Measurements from ENCODE around the gene LRRC52. TPM values are rescaled to one million over a fixed set of nuclear protein-coding genes. Genes with fewer than 3 reads are reported as not detected.

Gene LRRC52
- total and polyA plus RNA-seq, 2 of the 8 experiments (the other 6 are each of a cell fraction or from before 2014, with no cell fraction given): 0.05 TPM; not detected in 1

DNA sequence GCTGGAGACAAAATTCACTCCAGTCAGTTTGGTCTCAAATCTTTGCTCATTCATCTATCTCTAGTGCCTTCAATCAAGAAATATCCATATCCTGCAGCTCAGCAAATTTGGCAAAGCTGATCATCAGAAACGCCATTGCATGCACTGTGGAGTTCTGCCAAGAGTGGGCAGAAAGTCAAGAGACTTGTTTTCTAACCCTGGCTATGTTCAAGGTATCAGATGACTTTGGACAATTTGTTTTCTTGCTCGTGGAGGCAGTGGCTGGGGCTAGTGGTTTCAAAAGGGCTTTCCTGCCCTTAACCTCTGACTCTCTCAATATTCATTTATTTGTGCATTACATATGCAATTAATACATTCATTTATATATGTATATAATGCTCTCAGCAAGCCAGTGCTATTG, 12.8 kb upstream of the LRRC52 start:
- no peaks in the 10 kb centered on the region for H3K23me2 ChIP-seq (ENCODE audit: low read depth, low read length)
- no peaks in the 10 kb centered on the region for H3K79me2 ChIP-seq (ENCODE audit: control insufficient read depth in 1 of 2, insufficient read depth in 2 of 2, low read length in 2 of 2)
- no peak overlapping the region for H4K91ac ChIP-seq (replicated peaks; ENCODE audit: insufficient read length, low read length)
- 92% methylated on average over 2 of the region's 2 CpGs; no CpG with 5 or more reads in 1 of the 2 experiments for WGBS, 2 experiments (ENCODE audit: extremely low coverage in 1 of 2, insufficient coverage in 1 of 2, insufficient read length in 1 of 2, insufficient replicate concordance in 2 of 2, low coverage in 1 of 2, low lambda C conversion rate in 2 of 2, missing lambda C conversion rate in 1 of 2)
- no peaks in the 10 kb centered on the region for H4K20me1 ChIP-seq (replicated peaks in 1 of 2; ENCODE audit: control insufficient read depth in 1 of 2, insufficient read depth in 2 of 2, low read length in 2 of 2)
- no peak overlapping the region for H4K8ac ChIP-seq (ENCODE audit: extremely low read depth, insufficient read depth, low read length)
- ChIA-PET CTCF (ENCODE audit: partially characterized antibody) (no interaction called here), POLR2A (ENCODE audit: partially characterized antibody) (no interaction called here)
- no peaks in the 10 kb centered on the region for H3K4me1 ChIP-seq (replicated peaks in 1 of 4; ENCODE audit: control insufficient read depth in 3 of 4, insufficient read depth in 4 of 4, low read length in 3 of 4)
- H2AFZ ChIP-seq (ENCODE audit: low read length): no peak overlapping the region
- no peak overlapping the region for H2AK5ac ChIP-seq (ENCODE audit: low read depth, low read length)
- DNase-seq (ENCODE audit: low read depth in 1 of 2, low spot score in 2 of 2) (no peak), FAIRE-seq (no peak)
- H3K14ac ChIP-seq (ENCODE audit: insufficient read length): no peak overlapping the region
- H3K56ac ChIP-seq (replicated peaks; ENCODE audit: insufficient read length, low read depth, low read length): no peak overlapping the region
- H3K79me1 ChIP-seq (ENCODE audit: low read depth, low read length): no peaks in the 10 kb centered on the region
- TF ChIP-seq RBBP5 (IDR thresholded peaks at IDR 0.05; ENCODE audit: borderline replicate concordance, low read depth, low read length) (no peak), SP4 (IDR thresholded peaks at IDR 0.05; ENCODE audit: low read length) (no peak), YY1 (IDR thresholded peaks at IDR 0.05; ENCODE audit: low read depth, low read length) (no peak), SP2 (IDR thresholded peaks at IDR 0.05; ENCODE audit: low read length) (no peak), CREB1 (IDR thresholded peaks at IDR 0.05) (no peak), CHD2 (IDR thresholded peaks at IDR 0.05; ENCODE audit: low read length) (no peak), GABPA (IDR thresholded peaks at IDR 0.05; ENCODE audit: borderline replicate concordance, insufficient read depth, low read length) (no peak), PHF8 (conservative IDR thresholded peaks at IDR 0.05; ENCODE audit: low read depth, low read length) (no peak), POU5F1 (IDR thresholded peaks at IDR 0.05; ENCODE audit: low read depth, low read length) (no peak), TCF12 (IDR thresholded peaks at IDR 0.05; ENCODE audit: low read depth, low read length) (no peak), HDAC6 (IDR thresholded peaks at IDR 0.05; ENCODE audit: low read depth, low read length) (no peak), TAF1 (IDR thresholded peaks at IDR 0.05; ENCODE audit: low read depth, low read length) (no peak), NRF1 (IDR thresholded peaks at IDR 0.05; ENCODE audit: low read depth, low read length) (no peak)
- no peak overlapping the region for H2BK120ac ChIP-seq (replicated peaks; ENCODE audit: low read depth, low read length)
- H3K23ac ChIP-seq (ENCODE audit: insufficient read length): no peak overlapping the region
- H2BK20ac ChIP-seq (ENCODE audit: low read length): no peak overlapping the region
- no peaks in the 10 kb centered on the region; a peak in 1 of 7 replicates for H3K27me3 ChIP-seq (replicated peaks in 1 of 4; ENCODE audit: control insufficient read depth in 3 of 4, extremely low read depth in 1 of 4, insufficient read depth in 3 of 4, low read length in 3 of 4)
- H3K4me2 ChIP-seq (ENCODE audit: insufficient read depth in 1 of 2, low read depth in 2 of 2, low read length in 2 of 2): no peak overlapping the region
- no peak overlapping the region for H2BK12ac ChIP-seq (ENCODE audit: low read depth, low read length)
- H3K4ac ChIP-seq (replicated peaks; ENCODE audit: insufficient read length, low read depth, low read length): no peak overlapping the region
- no peak overlapping the region for H4K5ac ChIP-seq (ENCODE audit: insufficient read length, low read depth, low read length)
- no peak overlapping the region for H3K4me3 ChIP-seq (ENCODE audit: extremely low read depth in 1 of 4, insufficient read depth in 2 of 4, low read depth in 3 of 4, low read length in 4 of 4)
- H3K36me3 ChIP-seq (ENCODE audit: control insufficient read depth in 2 of 4, insufficient read depth in 4 of 4, low read length in 3 of 4): no peaks in the 10 kb centered on the region
- H2BK5ac ChIP-seq (ENCODE audit: low read depth, low read length): no peak overlapping the region
- H3K9ac ChIP-seq (replicated peaks in 1 of 4; ENCODE audit: extremely low read depth in 1 of 4, low read depth in 3 of 4, low read length in 3 of 4): no peak overlapping the region
- H2BK15ac ChIP-seq (ENCODE audit: low read length): no peak overlapping the region
- no peak overlapping the region for H3K27ac ChIP-seq (ENCODE audit: low read depth, low read length)
- no peak overlapping the region for H3K18ac ChIP-seq (ENCODE audit: extremely low read depth, low read length)
- H3K9me3 ChIP-seq (ENCODE audit: insufficient read depth in 2 of 2, low read depth in 1 of 2, low read length in 1 of 2): no peaks in the 10 kb centered on the region
